Activated T-cell treated with anti-CD3 and anti-CD28 coated beads for 4 hours (primary cell): ENCODE data around the gene NR1I3.
"Not testable (repeated sequence)": the region's sequence is repeated elsewhere in the genome, so short reads cannot be mapped to it uniquely, and the experiment has no call there.

Source experiments
- DNase-seq: peaks from one replicate; pipeline ENCODE4 v3.0.0-alpha.2; 2020

NR1I3 gene

GRCh38 chr1:161250100-161250499, 12.1 kb upstream of the NR1I3 start:
- not testable (repeated sequence) for DNase-seq

GRCh38 chr1:161244888-161245287, 6.9 kb upstream of the NR1I3 start:
- no peak for DNase-seq

- DNase-seq, result no peak
Measured at GRCh38 chr1:161242313-161242712, 4.3 kb upstream of the NR1I3 start.

GRCh38 chr1:161241682-161242081, 3.7 kb upstream of the NR1I3 start:
- DNase-seq, result no peak

GRCh38 chr1:161235957-161236775, 1.8 kb downstream of the NR1I3 start:
- DNase-seq, result no peak

GRCh38 chr1:161233102-161233501, 4.9 kb downstream of the NR1I3 start:
- DNase-seq, result no peak

GRCh38 chr1:161230762-161231161, 7.2 kb downstream of the NR1I3 start:
- DNase-seq, result no peak

GRCh38 chr1:161229896-161230295, 8.1 kb downstream of the NR1I3 start:
- no peak for DNase-seq

GRCh38 chr1:161228032-161228431, 10.0 kb downstream of the NR1I3 start:
- no peak for DNase-seq

GRCh38 chr1:161227196-161227871, 10.7 kb downstream of the NR1I3 start:
- DNase-seq, result peak; percentile 89

GRCh38 chr1:161226759-161227158, 11.2 kb downstream of the NR1I3 start:
- DNase-seq, result no peak

- DNase-seq, result no peak
Measured at GRCh38 chr1:161226320-161226711, 11.7 kb downstream of the NR1I3 start.

GRCh38 chr1:161225534-161226319, 12.3 kb downstream of the NR1I3 start, which contains the start of gene TOMM40L:
Gene TOMM40L (plus strand): TSS chr1:161226060. CDS start chr1:161226490, 430 bp downstream.
- DNase-seq, result peak; percentile 79

- DNase-seq, result no peak
Measured at GRCh38 chr1:161225178-161225533, 12.8 kb downstream of the NR1I3 start.

GRCh38 chr1:161224695-161225087, 13.3 kb downstream of the NR1I3 start:
- not testable (repeated sequence) for DNase-seq

GRCh38 chr1:161223805-161224694, 14.0 kb downstream of the NR1I3 start:
- DNase-seq, result no peak

- no peak for DNase-seq
Measured at GRCh38 chr1:161222175-161223019, 15.6 kb downstream of the NR1I3 start.

GRCh38 chr1:161220002-161220401, 18.0 kb downstream of the NR1I3 start:
- DNase-seq, result no peak

- no peak for DNase-seq
Measured at GRCh38 chr1:161219078-161219892, 18.7 kb downstream of the NR1I3 start.

GRCh38 chr1:161218301-161219077, 19.5 kb downstream of the NR1I3 start:
- no peak for DNase-seq
